Endometrial microvascular endothelial cells (primary cell): ENCODE measurements around the gene OR4D1. TPM values are rescaled to one million over a fixed set of nuclear protein-coding genes. Genes with fewer than 3 reads are reported as not detected.

Source experiments
- in situ Hi-C: cut with HindIII; loops from 2 replicates; pipeline ENCODE4 v1.10.0; 2017; ENCODE audit warnings: low sequenced_read_pairs, low pct_unique_long_range_greater_than_20kb; ENCODE audit errors: inconsistent ontology term
- total RNA-seq: library from RNA; depleted of rRNA; stranded (reverse); fragments of >200 nt; gene quantifications from one replicate; pipeline ENCODE4 v1.2.3, GENCODE V29; 2015; ENCODE audit errors: inconsistent ontology term

The OR4D1 gene
- total RNA-seq, 1 donor from 2014 or later: not detected

GRCh38 chr17:58187675-58188074 is 39.5 kb downstream of the OR4D1 start:
- in situ Hi-C loops: no loop called here

- in situ Hi-C loops: no loop called here
Measured at GRCh38 chr17:58189436-58190146, 41.4 kb downstream of the OR4D1 start.

- in situ Hi-C loops: no loop called here
Measured at GRCh38 chr17:58191241-58191896, 43.2 kb downstream of the OR4D1 start.

GRCh38 chr17:58192612-58193011 is 44.4 kb downstream of the OR4D1 start, which contains the start of gene EPX:
EPX (plus strand) TSS chr17:58192726; CDS start chr17:58192847, 121 bp downstream.
- in situ Hi-C loops: no loop called here

- in situ Hi-C loops: no loop called here
Measured at GRCh38 chr17:58193641-58194255, 45.6 kb downstream of the OR4D1 start.

- in situ Hi-C loops: no loop called here
Measured at GRCh38 chr17:58195518-58196123, 47.4 kb downstream of the OR4D1 start.

GRCh38 chr17:58196610-58197009 is 48.4 kb downstream of the OR4D1 start:
- in situ Hi-C loops: no loop called here

- in situ Hi-C loops: no loop called here
Measured at GRCh38 chr17:58200024-58200633, 51.9 kb downstream of the OR4D1 start.

- in situ Hi-C loops: no loop called here
Measured at GRCh38 chr17:58202859-58203258, 54.7 kb downstream of the OR4D1 start.

- in situ Hi-C loops: no loop called here
Measured at GRCh38 chr17:58204796-58205195, 56.6 kb downstream of the OR4D1 start.

GRCh38 chr17:58205936-58206335 is 57.8 kb downstream of the OR4D1 start:
- in situ Hi-C loops: no loop called here

GRCh38 chr17:58207451-58207850 is 59.3 kb downstream of the OR4D1 start:
- in situ Hi-C loops: no loop called here

GRCh38 chr17:58208344-58208743 is 60.2 kb downstream of the OR4D1 start:
- in situ Hi-C loops: no loop called here

Other genes starting within 250 kb of the OR4D1 start
- gene CUEDC1, start 193.0 kb upstream of the OR4D1 start, total RNA-seq: 11.3 TPM
- 44.7 TPM for gene VEZF1, start 160.1 kb upstream of the OR4D1 start, total RNA-seq
- 310 TPM for gene SRSF1, start 141.1 kb upstream of the OR4D1 start, total RNA-seq
- 10.9 TPM for gene DYNLL2, start 65.0 kb upstream of the OR4D1 start, total RNA-seq
- gene OR4D2, start 18.6 kb downstream of the OR4D1 start, total RNA-seq: not detected
- not detected for gene EPX, start 44.3 kb downstream of the OR4D1 start, total RNA-seq
- 15.9 TPM for gene MKS1, start 70.9 kb downstream of the OR4D1 start, total RNA-seq
- gene LPO, start 90.2 kb downstream of the OR4D1 start, total RNA-seq: not detected
- gene MPO, start 132.6 kb downstream of the OR4D1 start, total RNA-seq: not detected
- gene TSPOAP1, start 180.4 kb downstream of the OR4D1 start, total RNA-seq: not detected
- 54.6 TPM for gene SUPT4H1, start 203.8 kb downstream of the OR4D1 start, total RNA-seq